C4-2B (cell line): ENCODE results near the gene ZNRF3.

Source experiments
- ZFX ChIP-seq: fragments of 450-650 bp; IDR thresholded peaks from 2 replicates; pipeline ENCODE4 v1.6.1; 2017
- TF ChIP-seq, protein P1 (sequence below): fragments of 450-650 bp; conservative IDR thresholded peaks from 2 replicates; pipeline ENCODE4 v1.5.1; 2017; ENCODE audit warnings: mild to moderate bottlenecking

DNA sequence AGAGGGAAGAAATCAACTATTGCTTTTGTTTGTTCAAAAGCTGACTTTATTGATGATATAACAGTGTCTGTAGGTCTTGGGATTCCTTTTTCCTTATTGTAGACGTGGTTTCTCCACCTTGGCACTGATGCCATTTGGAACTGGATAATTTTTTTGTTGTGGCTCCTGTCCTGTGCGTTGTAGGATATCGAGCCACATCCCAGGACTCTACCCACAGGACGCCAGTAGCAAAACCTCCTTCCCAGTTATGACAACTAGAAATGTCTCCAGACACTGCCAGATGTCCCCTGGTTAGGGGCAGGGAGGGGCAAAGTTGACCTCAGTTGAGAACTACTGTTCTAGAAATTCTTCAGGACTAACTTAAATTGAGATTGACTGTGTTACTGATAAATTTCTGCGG lies 45.8 kb downstream of the ZNRF3 start:
- TF ChIP-seq, protein P1, sequence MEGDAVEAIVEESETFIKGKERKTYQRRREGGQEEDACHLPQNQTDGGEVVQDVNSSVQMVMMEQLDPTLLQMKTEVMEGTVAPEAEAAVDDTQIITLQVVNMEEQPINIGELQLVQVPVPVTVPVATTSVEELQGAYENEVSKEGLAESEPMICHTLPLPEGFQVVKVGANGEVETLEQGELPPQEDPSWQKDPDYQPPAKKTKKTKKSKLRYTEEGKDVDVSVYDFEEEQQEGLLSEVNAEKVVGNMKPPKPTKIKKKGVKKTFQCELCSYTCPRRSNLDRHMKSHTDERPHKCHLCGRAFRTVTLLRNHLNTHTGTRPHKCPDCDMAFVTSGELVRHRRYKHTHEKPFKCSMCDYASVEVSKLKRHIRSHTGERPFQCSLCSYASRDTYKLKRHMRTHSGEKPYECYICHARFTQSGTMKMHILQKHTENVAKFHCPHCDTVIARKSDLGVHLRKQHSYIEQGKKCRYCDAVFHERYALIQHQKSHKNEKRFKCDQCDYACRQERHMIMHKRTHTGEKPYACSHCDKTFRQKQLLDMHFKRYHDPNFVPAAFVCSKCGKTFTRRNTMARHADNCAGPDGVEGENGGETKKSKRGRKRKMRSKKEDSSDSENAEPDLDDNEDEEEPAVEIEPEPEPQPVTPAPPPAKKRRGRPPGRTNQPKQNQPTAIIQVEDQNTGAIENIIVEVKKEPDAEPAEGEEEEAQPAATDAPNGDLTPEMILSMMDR: no peak
- no peak for TF ChIP-seq ZFX
